ENCODE measurements around the gene JMJD8. TPM values are rescaled to one million over a fixed set of nuclear protein-coding genes. Genes with fewer than 3 reads are reported as not detected.

JMJD8 gene
- total RNA-seq, 2 experiments from 2014 or later = 48.7 to 82.3 TPM

DNA sequence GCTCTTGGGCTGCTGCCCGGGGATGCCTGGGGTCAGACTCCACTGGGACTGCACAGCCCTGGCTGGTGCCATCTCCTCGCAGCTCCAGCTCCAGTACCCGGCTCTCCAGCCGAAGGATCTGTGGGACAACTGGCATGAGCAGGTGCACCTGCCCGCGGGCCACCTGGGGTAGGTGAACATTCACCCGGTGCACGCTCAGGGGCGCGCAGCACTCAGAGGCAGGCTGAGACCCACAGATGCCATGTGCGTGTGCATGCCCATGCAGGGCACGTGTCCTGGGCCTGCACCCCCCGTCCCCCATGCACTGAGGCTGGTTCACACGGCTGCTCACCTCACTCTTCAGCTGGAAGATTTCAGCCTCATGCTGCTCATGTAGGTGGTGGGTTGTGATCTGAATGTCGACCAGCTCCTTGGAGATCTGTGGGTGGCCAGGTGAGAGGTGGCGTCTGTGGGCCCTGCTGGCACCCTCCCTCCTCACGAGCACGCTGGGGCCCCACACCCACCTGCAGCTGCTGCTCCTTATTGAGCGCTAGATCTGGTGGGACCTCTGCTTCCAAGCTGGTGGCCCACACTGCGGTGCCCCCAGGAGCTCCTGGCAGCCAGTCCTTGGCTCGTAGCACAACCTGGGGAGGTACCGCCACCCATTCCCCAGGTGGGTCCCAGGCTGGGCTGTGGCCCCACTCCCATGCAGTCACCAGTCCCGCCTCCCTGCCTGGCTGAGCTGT, 41.5 kb upstream of the JMJD8 start:
- TF ChIP-seq, protein P1, sequence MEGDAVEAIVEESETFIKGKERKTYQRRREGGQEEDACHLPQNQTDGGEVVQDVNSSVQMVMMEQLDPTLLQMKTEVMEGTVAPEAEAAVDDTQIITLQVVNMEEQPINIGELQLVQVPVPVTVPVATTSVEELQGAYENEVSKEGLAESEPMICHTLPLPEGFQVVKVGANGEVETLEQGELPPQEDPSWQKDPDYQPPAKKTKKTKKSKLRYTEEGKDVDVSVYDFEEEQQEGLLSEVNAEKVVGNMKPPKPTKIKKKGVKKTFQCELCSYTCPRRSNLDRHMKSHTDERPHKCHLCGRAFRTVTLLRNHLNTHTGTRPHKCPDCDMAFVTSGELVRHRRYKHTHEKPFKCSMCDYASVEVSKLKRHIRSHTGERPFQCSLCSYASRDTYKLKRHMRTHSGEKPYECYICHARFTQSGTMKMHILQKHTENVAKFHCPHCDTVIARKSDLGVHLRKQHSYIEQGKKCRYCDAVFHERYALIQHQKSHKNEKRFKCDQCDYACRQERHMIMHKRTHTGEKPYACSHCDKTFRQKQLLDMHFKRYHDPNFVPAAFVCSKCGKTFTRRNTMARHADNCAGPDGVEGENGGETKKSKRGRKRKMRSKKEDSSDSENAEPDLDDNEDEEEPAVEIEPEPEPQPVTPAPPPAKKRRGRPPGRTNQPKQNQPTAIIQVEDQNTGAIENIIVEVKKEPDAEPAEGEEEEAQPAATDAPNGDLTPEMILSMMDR (conservative IDR thresholded peaks at IDR 0.05; ENCODE audit: low read length) = no peak
- no peak for TF ChIP-seq EZH2phosphoT487 (IDR thresholded peaks at IDR 0.05; ENCODE audit: borderline replicate concordance, low read depth, low read length)
- H3K4me2 ChIP-seq (ENCODE audit: low read length) = peak overlapping the region; percentile 100
- ChIA-PET CTCF (ENCODE audit: unreplicated experiment) (no interaction called here), POLR2A (interaction anchor here (1.7 kb wide), 1 partner anchor 11 kb away, joined by 6 read pairs; no protein-coding TSS in a partner anchor)
- peak overlapping the region; percentile 71 for H3K27ac ChIP-seq (ENCODE audit: low read depth, low read length, poor library complexity, severe bottlenecking)
- DNase-seq (ENCODE audit: low spot score) = no peak
- intact Hi-C loops (cut with micrococcal nuclease; ENCODE audit: unreplicated experiment) = no loop called here
- peaks cover 23% of the 10 kb centered on the region; the same call in 1 of the 2 replicates for H3K36me3 ChIP-seq (ENCODE audit: insufficient read depth, low read length)
- H2AFZ ChIP-seq (ENCODE audit: low read length) = no peak overlapping the region
- H3K4me1 ChIP-seq (ENCODE audit: insufficient read depth, low read length, poor library complexity, severe bottlenecking) = peaks cover 48% of the 10 kb centered on the region
- no peaks in the 10 kb centered on the region for H3K9me3 ChIP-seq (ENCODE audit: low read length)
- H3K9me2 ChIP-seq (ENCODE audit: insufficient read depth, low read length) = no peaks in the 10 kb centered on the region
- H3K4me3 ChIP-seq (ENCODE audit: low read depth, low read length, poor library complexity, severe bottlenecking) = no peak overlapping the region
- H3K79me2 ChIP-seq (ENCODE audit: insufficient read depth, low read depth, low read length) = no peaks in the 10 kb centered on the region
- no TSS peak for BruUV-seq (replicated peaks)
- no peaks in the 10 kb centered on the region for H4K20me1 ChIP-seq (ENCODE audit: insufficient read depth, low read length)

GRCh38 chr16:725041-725376, 40.9 kb upstream of the JMJD8 start:
- H2AFZ ChIP-seq (ENCODE audit: low read length) = no peak overlapping the region
- no peak overlapping the region for H3K27ac ChIP-seq (ENCODE audit: low read depth, low read length, poor library complexity, severe bottlenecking)
- no TSS peak for BruUV-seq (replicated peaks)
- DNase-seq (ENCODE audit: low spot score) = no peak
- POLR2A ChIA-PET = interaction anchor here (1.7 kb wide), 1 partner anchor 12 kb away, joined by 6 read pairs; no protein-coding TSS in a partner anchor
- no peaks in the 10 kb centered on the region for H3K9me2 ChIP-seq (ENCODE audit: insufficient read depth, low read length)
- peaks cover 17% of the 10 kb centered on the region; the same call in 1 of the 2 replicates for H3K36me3 ChIP-seq (ENCODE audit: insufficient read depth, low read length)
- peak overlapping the region; percentile 27 for H3K4me2 ChIP-seq (ENCODE audit: low read length)
- H3K4me3 ChIP-seq (ENCODE audit: low read depth, low read length, poor library complexity, severe bottlenecking) = no peak overlapping the region
- intact Hi-C loops (cut with micrococcal nuclease; ENCODE audit: unreplicated experiment) = no loop called here
- no peaks in the 10 kb centered on the region for H4K20me1 ChIP-seq (ENCODE audit: insufficient read depth, low read length)
- CTCF ChIA-PET (ENCODE audit: unreplicated experiment) = no interaction called here
- no peaks in the 10 kb centered on the region for H3K9me3 ChIP-seq (ENCODE audit: low read length)
- TF ChIP-seq, protein P1 (conservative IDR thresholded peaks at IDR 0.05; ENCODE audit: low read length) = no peak
- H3K4me1 ChIP-seq (ENCODE audit: insufficient read depth, low read length, poor library complexity, severe bottlenecking) = peaks cover 50% of the 10 kb centered on the region
- H3K79me2 ChIP-seq (ENCODE audit: insufficient read depth, low read depth, low read length) = no peaks in the 10 kb centered on the region
